ENCODE results near the gene ZNF618.

ZNF618 gene

GRCh38 chr9:113962396-113962795, 86.3 kb downstream of the ZNF618 start:
- Histone ChIP-seq H3K27ac (no peak overlapping the region), H3K4me3 (ENCODE audit: low read depth, low read length) (no peak overlapping the region), H3K27me3 (replicated peaks) (no peaks in the 10 kb centered on the region), H3K36me3 (replicated peaks) (peaks cover 2% of the 10 kb centered on the region)
- no peak for DNase-seq
- TF ChIP-seq CTCF (IDR thresholded peaks at IDR 0.05; ENCODE audit: low read depth, low read length, missing control alignments) = no peak
- in situ Hi-C loops (cut with HindIII; ENCODE audit: low pct_ligation_motif_present, low sequenced_read_pairs) = no loop called here

- no peaks in the 10 kb centered on the region for H3K27me3 ChIP-seq (replicated peaks)
- DNase-seq = peak; percentile 52
- no peak overlapping the region for H3K4me3 ChIP-seq (ENCODE audit: low read depth, low read length)
- peak; percentile 88 for TF ChIP-seq CTCF (IDR thresholded peaks at IDR 0.05; ENCODE audit: low read depth, low read length, missing control alignments)
- no peak overlapping the region for H3K27ac ChIP-seq
- in situ Hi-C loops (cut with HindIII; ENCODE audit: low pct_ligation_motif_present, low sequenced_read_pairs) = no loop called here
- peaks cover 2% of the 10 kb centered on the region for H3K36me3 ChIP-seq (replicated peaks)
Observed at GRCh38 chr9:113963017-113963620, 87.0 kb downstream of the ZNF618 start.

- H3K4me3 ChIP-seq (ENCODE audit: low read depth, low read length) = no peak overlapping the region
- DNase-seq = no peak
- H3K27ac ChIP-seq = no peak overlapping the region
- in situ Hi-C loops (cut with HindIII; ENCODE audit: low pct_ligation_motif_present, low sequenced_read_pairs) = no loop called here
- TF ChIP-seq CTCF (IDR thresholded peaks at IDR 0.05; ENCODE audit: low read depth, low read length, missing control alignments) = no peak
- H3K27me3 ChIP-seq (replicated peaks) = no peaks in the 10 kb centered on the region
- H3K36me3 ChIP-seq (replicated peaks) = peaks cover 2% of the 10 kb centered on the region
Observed at GRCh38 chr9:113963696-113964494, 87.8 kb downstream of the ZNF618 start.

GRCh38 chr9:113964495-113965170, 88.5 kb downstream of the ZNF618 start:
- no peaks in the 10 kb centered on the region for H3K27me3 ChIP-seq (replicated peaks)
- DNase-seq = no peak
- no peak for TF ChIP-seq CTCF (IDR thresholded peaks at IDR 0.05; ENCODE audit: low read depth, low read length, missing control alignments)
- H3K27ac ChIP-seq = no peak overlapping the region
- no peak overlapping the region for H3K4me3 ChIP-seq (ENCODE audit: low read depth, low read length)
- in situ Hi-C loops (cut with HindIII; ENCODE audit: low pct_ligation_motif_present, low sequenced_read_pairs) = no loop called here
- peaks cover 2% of the 10 kb centered on the region for H3K36me3 ChIP-seq (replicated peaks)

- no peak for DNase-seq
- TF ChIP-seq CTCF (IDR thresholded peaks at IDR 0.05; ENCODE audit: low read depth, low read length, missing control alignments) = no peak
- Histone ChIP-seq H3K27ac (no peak overlapping the region), H3K36me3 (replicated peaks) (peaks cover 2% of the 10 kb centered on the region), H3K4me3 (ENCODE audit: low read depth, low read length) (no peak overlapping the region), H3K27me3 (replicated peaks) (no peaks in the 10 kb centered on the region)
- in situ Hi-C loops (cut with HindIII; ENCODE audit: low pct_ligation_motif_present, low sequenced_read_pairs) = no loop called here
Observed at GRCh38 chr9:113966394-113966793, 90.3 kb downstream of the ZNF618 start.
